ENCODE results near the gene RSPH1. TPM values are rescaled to one million over a fixed set of nuclear protein-coding genes. Genes with fewer than 3 reads are reported as not detected.

The RSPH1 gene
- total and polyA plus RNA-seq, 4 donors: 3.7 to 37.5 (median 19.5) TPM

- DNase-seq (ENCODE audit: low read depth in 4 of 6, low spot score in 6 of 6): no peak
- Histone ChIP-seq H3K4me3 (ENCODE audit: low read depth, low read length) (no peak overlapping the region), H3K4me1 (ENCODE audit: control insufficient read depth, insufficient read depth, low read length) (no peaks in the 10 kb centered on the region), H3K36me3 (ENCODE audit: control insufficient read depth, insufficient read depth, low read length) (no peaks in the 10 kb centered on the region), H3K27me3 (ENCODE audit: control insufficient read depth, insufficient read depth, low read length) (no peaks in the 10 kb centered on the region), H3K27ac (ENCODE audit: low read depth, low read length) (no peak overlapping the region), H3K9me3 (ENCODE audit: control insufficient read depth, insufficient read depth, low read length) (no peaks in the 10 kb centered on the region)
- 87% methylated on average over 25 of the region's 25 CpGs for WGBS (ENCODE audit: insufficient coverage)
These were observed 57.5 kb downstream of the RSPH1 start for GRCh38 chr21:42438316-42439205.

DNA sequence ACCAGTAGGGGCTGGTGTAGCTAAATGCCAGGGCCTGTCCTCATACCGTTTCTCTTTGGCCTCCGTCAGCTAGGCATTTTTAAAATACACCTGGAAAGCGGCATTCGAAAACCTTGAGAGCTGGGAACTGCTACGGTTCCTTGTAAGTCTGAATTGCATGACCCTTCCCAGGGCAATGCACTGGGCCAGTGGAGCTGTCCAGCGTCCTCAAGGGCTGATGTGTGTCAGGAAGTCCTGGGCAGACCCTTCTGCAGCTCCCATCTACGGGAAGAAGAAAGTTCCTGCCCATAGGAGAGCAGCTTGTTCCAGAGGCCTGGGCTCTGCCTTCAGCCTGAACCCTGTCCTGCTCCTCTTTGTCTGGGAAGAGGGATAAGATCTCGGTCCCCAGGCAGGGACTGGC is 58.2 kb downstream of the RSPH1 start:
- H3K36me3 ChIP-seq (ENCODE audit: control insufficient read depth, insufficient read depth, low read length): no peaks in the 10 kb centered on the region
- H3K4me1 ChIP-seq (ENCODE audit: control insufficient read depth, insufficient read depth, low read length): no peaks in the 10 kb centered on the region
- H3K27ac ChIP-seq (ENCODE audit: low read depth, low read length): no peak overlapping the region
- H3K4me3 ChIP-seq (ENCODE audit: low read depth, low read length): no peak overlapping the region
- no peaks in the 10 kb centered on the region for H3K27me3 ChIP-seq (ENCODE audit: control insufficient read depth, insufficient read depth, low read length)
- no peaks in the 10 kb centered on the region for H3K9me3 ChIP-seq (ENCODE audit: control insufficient read depth, insufficient read depth, low read length)
- DNase-seq (ENCODE audit: low read depth in 4 of 6, low spot score in 6 of 6): peak in 1 of 6 donors; percentile 25
- WGBS (ENCODE audit: insufficient coverage): 57% methylated on average over 8 of the region's 8 CpGs

DNA sequence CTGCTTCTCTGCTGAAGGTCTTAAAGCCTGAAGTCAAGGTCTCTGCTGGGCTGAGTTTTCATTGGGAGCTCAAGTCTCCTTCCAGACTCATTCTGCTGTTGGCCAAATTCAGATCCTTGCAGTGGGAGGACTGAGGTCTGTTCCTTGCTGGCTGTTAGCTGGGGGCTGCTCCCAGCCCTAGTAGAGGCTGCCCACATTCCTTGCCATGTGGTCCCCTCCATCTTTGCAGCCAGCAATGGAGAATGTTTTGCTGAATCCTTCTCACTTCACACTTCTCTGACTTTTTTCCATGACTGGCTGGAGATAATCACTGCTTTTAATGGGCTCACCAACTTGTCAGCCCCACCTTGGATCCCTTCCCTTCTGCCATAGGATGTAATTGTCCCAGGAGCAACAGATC is 59.1 kb downstream of the RSPH1 start:
- Histone ChIP-seq H3K4me3 (ENCODE audit: low read depth, low read length) (no peak overlapping the region), H3K9me3 (ENCODE audit: control insufficient read depth, insufficient read depth, low read length) (no peaks in the 10 kb centered on the region), H3K27ac (ENCODE audit: low read depth, low read length) (no peak overlapping the region), H3K4me1 (ENCODE audit: control insufficient read depth, insufficient read depth, low read length) (no peaks in the 10 kb centered on the region), H3K36me3 (ENCODE audit: control insufficient read depth, insufficient read depth, low read length) (no peaks in the 10 kb centered on the region), H3K27me3 (ENCODE audit: control insufficient read depth, insufficient read depth, low read length) (no peaks in the 10 kb centered on the region)
- DNase-seq (ENCODE audit: low read depth in 4 of 6, low spot score in 6 of 6): no peak

DNA sequence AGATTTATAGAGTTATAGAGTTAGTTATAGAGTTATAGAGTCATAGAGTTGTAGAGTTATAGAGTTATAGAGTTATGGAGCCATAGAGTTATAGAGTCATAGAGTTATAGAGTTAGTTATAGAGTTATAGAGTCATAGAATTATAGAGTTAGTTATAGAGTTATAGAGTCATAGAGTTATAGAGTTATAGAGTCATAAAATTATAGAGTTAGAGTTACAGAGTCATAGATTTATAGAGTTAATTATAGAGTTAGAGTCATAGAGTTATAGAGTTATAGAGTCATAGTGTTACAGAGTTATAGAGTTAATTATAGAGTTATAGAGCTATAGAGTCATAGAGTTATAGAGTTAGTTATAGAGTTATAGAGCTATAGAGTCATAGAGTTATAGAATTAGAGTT is 60.2 kb downstream of the RSPH1 start:
- no peaks in the 10 kb centered on the region for H3K4me1 ChIP-seq (ENCODE audit: control insufficient read depth, insufficient read depth, low read length)
- H3K9me3 ChIP-seq (ENCODE audit: control insufficient read depth, insufficient read depth, low read length): no peaks in the 10 kb centered on the region
- H3K36me3 ChIP-seq (ENCODE audit: control insufficient read depth, insufficient read depth, low read length): no peaks in the 10 kb centered on the region
- DNase-seq (ENCODE audit: low read depth in 4 of 6, low spot score in 6 of 6): no peak
- no peaks in the 10 kb centered on the region for H3K27me3 ChIP-seq (ENCODE audit: control insufficient read depth, insufficient read depth, low read length)
- H3K27ac ChIP-seq (ENCODE audit: low read depth, low read length): no peak overlapping the region
- H3K4me3 ChIP-seq (ENCODE audit: low read depth, low read length): no peak overlapping the region

- WGBS (ENCODE audit: insufficient coverage): 77% methylated on average over 4 of the region's 4 CpGs
- H3K9me3 ChIP-seq (ENCODE audit: control insufficient read depth, insufficient read depth, low read length): no peaks in the 10 kb centered on the region
- H3K4me1 ChIP-seq (ENCODE audit: control insufficient read depth, insufficient read depth, low read length): no peaks in the 10 kb centered on the region
- H3K27me3 ChIP-seq (ENCODE audit: control insufficient read depth, insufficient read depth, low read length): no peaks in the 10 kb centered on the region
- no peak overlapping the region for H3K4me3 ChIP-seq (ENCODE audit: low read depth, low read length)
- no peak for DNase-seq (ENCODE audit: low read depth in 4 of 6, low spot score in 6 of 6)
- no peaks in the 10 kb centered on the region for H3K36me3 ChIP-seq (ENCODE audit: control insufficient read depth, insufficient read depth, low read length)
- no peak overlapping the region for H3K27ac ChIP-seq (ENCODE audit: low read depth, low read length)
These were observed 60.6 kb downstream of the RSPH1 start for GRCh38 chr21:42435401-42435800.

GRCh38 chr21:42434884-42435283 is 61.1 kb downstream of the RSPH1 start:
- Histone ChIP-seq H3K9me3 (ENCODE audit: control insufficient read depth, insufficient read depth, low read length) (no peaks in the 10 kb centered on the region), H3K27ac (ENCODE audit: low read depth, low read length) (no peak overlapping the region), H3K27me3 (ENCODE audit: control insufficient read depth, insufficient read depth, low read length) (no peaks in the 10 kb centered on the region), H3K36me3 (ENCODE audit: control insufficient read depth, insufficient read depth, low read length) (no peaks in the 10 kb centered on the region), H3K4me3 (ENCODE audit: low read depth, low read length) (no peak overlapping the region), H3K4me1 (ENCODE audit: control insufficient read depth, insufficient read depth, low read length) (no peaks in the 10 kb centered on the region)
- DNase-seq (ENCODE audit: low read depth in 4 of 6, low spot score in 6 of 6): no peak
- 100% methylated on average over 1 of the region's 3 CpGs for WGBS (ENCODE audit: insufficient coverage)

DNA sequence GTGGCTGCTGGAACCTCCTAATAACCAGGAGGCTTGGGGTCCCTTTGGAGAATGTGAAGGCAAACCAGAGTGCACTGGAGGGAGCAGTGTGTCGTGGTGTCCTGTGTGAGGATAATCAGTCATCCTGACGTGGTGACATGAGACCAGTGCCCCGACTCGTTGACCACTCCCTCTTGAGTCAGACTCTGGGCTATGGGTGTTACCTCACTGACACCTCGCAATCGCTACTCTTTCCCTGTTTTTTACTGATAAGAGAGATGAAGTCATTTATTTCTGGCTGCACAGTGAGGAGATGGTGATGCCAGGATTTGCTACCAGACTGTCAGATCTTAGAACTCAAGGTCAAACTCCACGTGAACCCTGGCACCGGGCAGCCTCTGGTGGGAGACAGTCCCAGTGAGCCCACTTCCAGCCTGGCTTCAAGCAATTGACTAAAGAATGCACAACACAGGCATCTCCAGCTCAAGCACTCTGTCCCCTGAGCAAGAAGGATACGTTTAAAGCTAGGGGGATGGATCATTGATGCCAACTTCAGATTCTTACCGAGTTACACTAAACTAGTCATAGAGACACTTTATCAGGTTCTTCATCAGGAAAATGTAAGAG is 62.0 kb downstream of the RSPH1 start:
- Histone ChIP-seq H3K9me3 (ENCODE audit: control insufficient read depth, insufficient read depth, low read length) (no peaks in the 10 kb centered on the region), H3K27ac (ENCODE audit: low read depth, low read length) (no peak overlapping the region), H3K4me1 (ENCODE audit: control insufficient read depth, insufficient read depth, low read length) (no peaks in the 10 kb centered on the region), H3K27me3 (ENCODE audit: control insufficient read depth, insufficient read depth, low read length) (no peaks in the 10 kb centered on the region), H3K36me3 (ENCODE audit: control insufficient read depth, insufficient read depth, low read length) (no peaks in the 10 kb centered on the region), H3K4me3 (ENCODE audit: low read depth, low read length) (no peak overlapping the region)
- WGBS (ENCODE audit: insufficient coverage): 72% methylated on average over 8 of the region's 10 CpGs
- DNase-seq (ENCODE audit: low read depth in 4 of 6, low spot score in 6 of 6): no peak

GRCh38 chr21:42432695-42433094 is 63.3 kb downstream of the RSPH1 start:
- Histone ChIP-seq H3K36me3 (ENCODE audit: control insufficient read depth, insufficient read depth, low read length) (no peaks in the 10 kb centered on the region), H3K9me3 (ENCODE audit: control insufficient read depth, insufficient read depth, low read length) (no peaks in the 10 kb centered on the region), H3K4me1 (ENCODE audit: control insufficient read depth, insufficient read depth, low read length) (no peaks in the 10 kb centered on the region), H3K4me3 (ENCODE audit: low read depth, low read length) (no peak overlapping the region), H3K27ac (ENCODE audit: low read depth, low read length) (no peak overlapping the region), H3K27me3 (ENCODE audit: control insufficient read depth, insufficient read depth, low read length) (no peaks in the 10 kb centered on the region)
- no CpG with 5 or more reads among the region's 1 CpG for WGBS (ENCODE audit: insufficient coverage)
- DNase-seq (ENCODE audit: low read depth in 4 of 6, low spot score in 6 of 6): no peak

DNA sequence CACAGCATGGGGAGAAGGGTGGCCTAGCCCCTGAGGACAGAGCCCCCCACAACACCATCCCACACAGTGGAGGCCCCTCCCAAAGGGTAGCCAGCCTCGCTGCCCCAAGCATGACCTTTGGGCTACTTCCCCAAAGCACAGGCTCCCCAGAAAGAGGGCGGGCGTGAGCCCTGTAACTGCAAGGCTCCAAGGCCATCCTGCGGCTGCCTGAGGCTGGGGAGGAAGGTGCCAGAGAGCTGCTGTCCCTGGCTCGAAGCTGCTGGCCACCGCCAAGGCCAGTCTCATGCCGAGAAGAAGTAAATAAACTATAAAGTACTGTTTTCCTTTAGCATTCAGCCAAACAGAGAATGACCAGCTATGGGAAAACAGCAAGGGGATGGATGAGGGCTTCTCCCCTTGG is 64.8 kb downstream of the RSPH1 start:
- H3K27ac ChIP-seq (ENCODE audit: low read depth, low read length): no peak overlapping the region
- no peak for DNase-seq (ENCODE audit: low read depth in 4 of 6, low spot score in 6 of 6)
- no peak overlapping the region for H3K4me3 ChIP-seq (ENCODE audit: low read depth, low read length)
- 66% methylated on average over 4 of the region's 7 CpGs for WGBS (ENCODE audit: insufficient coverage)
- no peaks in the 10 kb centered on the region for H3K9me3 ChIP-seq (ENCODE audit: control insufficient read depth, insufficient read depth, low read length)
- H3K36me3 ChIP-seq (ENCODE audit: control insufficient read depth, insufficient read depth, low read length): no peaks in the 10 kb centered on the region
- H3K27me3 ChIP-seq (ENCODE audit: control insufficient read depth, insufficient read depth, low read length): no peaks in the 10 kb centered on the region
- H3K4me1 ChIP-seq (ENCODE audit: control insufficient read depth, insufficient read depth, low read length): no peaks in the 10 kb centered on the region

GRCh38 chr21:42430521-42430920 is 65.5 kb downstream of the RSPH1 start:
- H3K9me3 ChIP-seq (ENCODE audit: control insufficient read depth, insufficient read depth, low read length): no peaks in the 10 kb centered on the region
- H3K36me3 ChIP-seq (ENCODE audit: control insufficient read depth, insufficient read depth, low read length): no peaks in the 10 kb centered on the region
- H3K27me3 ChIP-seq (ENCODE audit: control insufficient read depth, insufficient read depth, low read length): no peaks in the 10 kb centered on the region
- no peak for DNase-seq (ENCODE audit: low read depth in 4 of 6, low spot score in 6 of 6)
- no peak overlapping the region for H3K4me3 ChIP-seq (ENCODE audit: low read depth, low read length)
- 75% methylated on average over 5 of the region's 6 CpGs for WGBS (ENCODE audit: insufficient coverage)
- H3K27ac ChIP-seq (ENCODE audit: low read depth, low read length): no peak overlapping the region
- no peaks in the 10 kb centered on the region for H3K4me1 ChIP-seq (ENCODE audit: control insufficient read depth, insufficient read depth, low read length)

All from spinal cord (tissue), 10 donors.